Neuron (in vitro differentiated cells): Measurements from ENCODE around the gene SLC12A5.

Experiments used
- H2AFZ ChIP-seq: one replicate; pipeline ENCODE4 v1.6.1; 2013; ENCODE audit warnings: low read depth, mild to moderate bottlenecking, inconsistent platforms, low read length, moderate library complexity
- H3K27me3 ChIP-seq: one replicate; pipeline ENCODE4 v1.6.1; 2013; ENCODE audit warnings: low read length; ENCODE audit not compliant: insufficient read depth
- H3K36me3 ChIP-seq: one replicate; pipeline ENCODE4 v1.6.1; 2013; ENCODE audit warnings: low read length; ENCODE audit not compliant: insufficient read depth
- H3K4me1 ChIP-seq: one replicate; pipeline ENCODE4 v1.6.1; 2013; ENCODE audit warnings: low read length; ENCODE audit not compliant: insufficient read depth
- H3K4me3 ChIP-seq: 2 replicates; pipeline ENCODE4 v1.5.1; 2013; ENCODE audit warnings: mild to moderate bottlenecking, low read length, moderate library complexity
- H3K9me3 ChIP-seq: one replicate; pipeline ENCODE4 v1.6.1; 2013; ENCODE audit warnings: low read length

Gene SLC12A5

GRCh38 chr20:46056027-46056833 is 27.2 kb downstream of the SLC12A5 start:
- Histone ChIP-seq H3K36me3 (peaks cover 13% of the 10 kb centered on the region), H3K27me3 (no peaks in the 10 kb centered on the region), H3K9me3 (peaks cover 5% of the 10 kb centered on the region), H2AFZ (no peak overlapping the region), H3K4me3 (no peak overlapping the region), H3K4me1 (no peaks in the 10 kb centered on the region)

GRCh38 chr20:46056970-46057855 is 28.2 kb downstream of the SLC12A5 start:
- H3K9me3 ChIP-seq, result peaks cover 5% of the 10 kb centered on the region
- H3K4me1 ChIP-seq, result no peaks in the 10 kb centered on the region
- no peak overlapping the region for H2AFZ ChIP-seq
- H3K27me3 ChIP-seq, result no peaks in the 10 kb centered on the region
- H3K36me3 ChIP-seq, result peaks cover 22% of the 10 kb centered on the region
- no peak overlapping the region for H3K4me3 ChIP-seq

GRCh38 chr20:46057856-46058598 is 29.0 kb downstream of the SLC12A5 start:
- Histone ChIP-seq H3K36me3 (peaks cover 30% of the 10 kb centered on the region), H3K4me3 (no peak overlapping the region), H3K4me1 (no peaks in the 10 kb centered on the region), H3K9me3 (peaks cover 5% of the 10 kb centered on the region), H2AFZ (no peak overlapping the region), H3K27me3 (no peaks in the 10 kb centered on the region)

- Histone ChIP-seq H3K27me3 (no peaks in the 10 kb centered on the region), H3K4me3 (no peak overlapping the region), H3K9me3 (peaks cover 5% of the 10 kb centered on the region), H2AFZ (no peak overlapping the region), H3K36me3 (peaks cover 37% of the 10 kb centered on the region), H3K4me1 (no peaks in the 10 kb centered on the region)
Observed at GRCh38 chr20:46058599-46059281, 29.7 kb downstream of the SLC12A5 start.

GRCh38 chr20:46060301-46060881 is 31.4 kb downstream of the SLC12A5 start:
- Histone ChIP-seq H3K27me3 (no peaks in the 10 kb centered on the region), H2AFZ (no peak overlapping the region), H3K4me3 (no peak overlapping the region), H3K9me3 (peaks cover 5% of the 10 kb centered on the region), H3K36me3 (peaks cover 54% of the 10 kb centered on the region), H3K4me1 (no peaks in the 10 kb centered on the region)

GRCh38 chr20:46060975-46061374 is 32.0 kb downstream of the SLC12A5 start:
- H3K27me3 ChIP-seq, result no peaks in the 10 kb centered on the region
- H3K4me3 ChIP-seq, result no peak overlapping the region
- H3K4me1 ChIP-seq, result no peaks in the 10 kb centered on the region
- H3K9me3 ChIP-seq, result peaks cover 5% of the 10 kb centered on the region
- H3K36me3 ChIP-seq, result peaks cover 60% of the 10 kb centered on the region
- no peak overlapping the region for H2AFZ ChIP-seq

GRCh38 chr20:46062151-46062550 is 33.1 kb downstream of the SLC12A5 start:
- Histone ChIP-seq H2AFZ (no peak overlapping the region), H3K4me1 (no peaks in the 10 kb centered on the region), H3K36me3 (peaks cover 71% of the 10 kb centered on the region), H3K4me3 (no peak overlapping the region), H3K9me3 (peaks cover 5% of the 10 kb centered on the region), H3K27me3 (no peaks in the 10 kb centered on the region)

- H3K4me3 ChIP-seq, result no peak overlapping the region
- no peaks in the 10 kb centered on the region for H3K4me1 ChIP-seq
- H3K9me3 ChIP-seq, result peaks cover 5% of the 10 kb centered on the region
- no peaks in the 10 kb centered on the region for H3K27me3 ChIP-seq
- no peak overlapping the region for H2AFZ ChIP-seq
- H3K36me3 ChIP-seq, result peaks cover 74% of the 10 kb centered on the region
Observed at GRCh38 chr20:46062621-46063020, 33.6 kb downstream of the SLC12A5 start.

- no peaks in the 10 kb centered on the region for H3K4me1 ChIP-seq
- H3K4me3 ChIP-seq, result no peak overlapping the region
- H3K27me3 ChIP-seq, result no peaks in the 10 kb centered on the region
- H2AFZ ChIP-seq, result no peak overlapping the region
- peaks cover 4% of the 10 kb centered on the region for H3K9me3 ChIP-seq
- H3K36me3 ChIP-seq, result peaks cover 80% of the 10 kb centered on the region
Observed at GRCh38 chr20:46063151-46063550, 34.1 kb downstream of the SLC12A5 start.

- Histone ChIP-seq H3K9me3 (peaks cover 3% of the 10 kb centered on the region), H2AFZ (no peak overlapping the region), H3K27me3 (no peaks in the 10 kb centered on the region), H3K36me3 (peaks cover 85% of the 10 kb centered on the region), H3K4me1 (no peaks in the 10 kb centered on the region), H3K4me3 (no peak overlapping the region)
Observed at GRCh38 chr20:46063652-46064054, 34.6 kb downstream of the SLC12A5 start.

- Histone ChIP-seq H3K4me3 (no peak overlapping the region), H3K36me3 (peaks cover 94% of the 10 kb centered on the region), H3K27me3 (no peaks in the 10 kb centered on the region), H3K9me3 (no peaks in the 10 kb centered on the region), H3K4me1 (no peaks in the 10 kb centered on the region), H2AFZ (no peak overlapping the region)
Observed at GRCh38 chr20:46065006-46065405, 36.0 kb downstream of the SLC12A5 start.

GRCh38 chr20:46065691-46066090 is 36.7 kb downstream of the SLC12A5 start:
- no peaks in the 10 kb centered on the region for H3K27me3 ChIP-seq
- no peaks in the 10 kb centered on the region for H3K9me3 ChIP-seq
- no peak overlapping the region for H2AFZ ChIP-seq
- H3K4me1 ChIP-seq, result no peaks in the 10 kb centered on the region
- peaks cover 93% of the 10 kb centered on the region for H3K36me3 ChIP-seq
- no peak overlapping the region for H3K4me3 ChIP-seq
